HepG2 (cell line): ENCODE measurements around the gene PPP2R5C. TPM values are rescaled to one million over a fixed set of nuclear protein-coding genes. Genes with fewer than 3 reads are reported as not detected.

ENCODE experiments used
- BORCS8-MEF2B ChIP-seq: sonication (generic); formaldehyde crosslinking; IDR thresholded peaks from 2 replicates; pipeline ENCODE4 v1.8.0; 2022; ENCODE audit warnings: mild to moderate bottlenecking, missing genetic modification reagents
- CBX5 ChIP-seq: sonication (generic); formaldehyde crosslinking; IDR thresholded peaks from 2 replicates; pipeline ENCODE4 v1.4.0; 2020; ENCODE audit warnings: missing genetic modification reagents, borderline replicate concordance
- CEBPG ChIP-seq: IDR thresholded peaks from 2 replicates; pipeline ENCODE4 v1.6.1; 2016
- KDM5B ChIP-seq: sonication (generic); formaldehyde crosslinking; IDR thresholded peaks from 2 replicates; pipeline ENCODE4 v1.4.0; 2020; ENCODE audit warnings: missing genetic modification reagents, mild to moderate bottlenecking, borderline replicate concordance
- MYC ChIP-seq: sonication (generic); formaldehyde crosslinking; IDR thresholded peaks from 2 replicates; pipeline ENCODE4 v1.9.0; 2021; ENCODE audit warnings: missing genetic modification reagents, borderline replicate concordance
- PHF20 ChIP-seq: sonication (generic); formaldehyde crosslinking; IDR thresholded peaks from 2 replicates; pipeline ENCODE4 v1.5.0; 2020; ENCODE audit warnings: mild to moderate bottlenecking, missing genetic modification reagents
- SAP130 ChIP-seq: IDR thresholded peaks from 2 replicates; pipeline ENCODE4 v1.6.1; 2016; ENCODE audit warnings: low read depth
- TCF12 ChIP-seq, 2 experiments: fragments of 450-650 bp in 1 of 2; sonication (generic) in 1 of 2; formaldehyde crosslinking in 1 of 2; IDR thresholded peaks; 2 replicates each; pipeline versions ENCODE4 v1.6.1 to v1.8.0; 2017 to 2022; ENCODE audit warnings: antibody characterized with exemption in 1 of 2, mild to moderate bottlenecking in 1 of 2, missing genetic modification reagents in 1 of 2, moderate library complexity in 1 of 2
- ZNF292 ChIP-seq: sonication (generic); formaldehyde crosslinking; IDR thresholded peaks from 2 replicates; pipeline ENCODE4 v1.8.1; 2022; ENCODE audit warnings: mild to moderate bottlenecking, low read depth, missing genetic modification reagents, borderline replicate concordance
- ZNF703 ChIP-seq: sonication (generic); formaldehyde crosslinking; IDR thresholded peaks from 2 replicates; pipeline ENCODE4 v1.5.1; 2020; ENCODE audit warnings: missing genetic modification reagents, mild to moderate bottlenecking, moderate library complexity, borderline replicate concordance
- polyA plus RNA-seq, 8 experiments: library from polyadenylated mRNA; depleted of rRNA in 3 of 8; stranded (reverse) in 7 of 8; unstranded in 1 of 8; fragments of >200 nt; fragmentation: Illumina TruSeq in 4 of 8; extraction: Trizol in 4 of 8; gene quantifications; 2 replicates each; pipeline versions ENCODE4 v1.2.1 to v1.2.3, GENCODE V29; 2011 to 2016; ENCODE audit warnings: low read depth in 4 of 8, missing spikeins in 1 of 8, mixed read lengths in 1 of 8; ENCODE audit not compliant: insufficient read depth in 1 of 8
- total RNA-seq, 5 experiments: library from RNA; depleted of rRNA; stranded (reverse); fragments of >200 nt; fragmentation: Illumina TruSeq; extraction: Trizol; gene quantifications; 2 replicates each; pipeline ENCODE4 v1.2.3, GENCODE V29; 2016; ENCODE audit warnings: low read depth in 1 of 5
- TF ChIP-seq, protein P1 (sequence below), 2 experiments: sonication (generic) in 1 of 2; formaldehyde crosslinking in 1 of 2; IDR thresholded peaks; 2 replicates each; pipeline versions ENCODE4 v1.5.1 to v1.6.1; 2011 to 2020; ENCODE audit warnings: borderline replicate concordance in 1 of 2, low read depth in 1 of 2, low read length in 1 of 2, mild to moderate bottlenecking in 1 of 2, missing genetic modification reagents in 1 of 2, moderate library complexity in 1 of 2

PPP2R5C gene
- total and polyA plus RNA-seq, 2 of the 13 experiments (the other 11 are each of a cell fraction or from before 2014, with no cell fraction given): 74.3 to 78.5 TPM

DNA sequence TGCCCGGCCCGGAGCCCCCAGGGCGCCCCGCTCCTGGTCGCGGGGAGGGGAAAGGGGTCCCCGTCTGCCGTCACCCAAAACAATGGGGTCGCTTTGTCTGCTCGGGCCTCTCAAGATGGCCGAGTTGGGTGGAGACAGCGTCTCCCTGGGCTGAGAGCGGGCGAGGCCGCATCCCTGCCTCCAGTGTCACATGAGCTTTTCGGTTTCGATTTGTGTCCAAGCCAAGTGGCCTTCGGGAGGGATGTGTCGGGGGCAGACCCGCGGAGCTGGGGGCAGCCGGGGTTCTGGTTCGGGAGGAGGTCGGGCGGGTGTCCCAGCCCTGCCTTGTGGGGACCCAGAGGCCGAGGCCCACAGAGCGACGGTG lies 203.7 kb downstream of the PPP2R5C start (continued):
- TF ChIP-seq TCF12 (IDR thresholded peaks at IDR 0.05) (no peak), TCF12 (CRISPR knock-in tag; IDR thresholded peaks at IDR 0.05) (no peak), ZNF703 (CRISPR knock-in tag) (no peak), CBX5 (CRISPR knock-in tag) (0 out of 2 replicates have a peak, but pooled peaks have one; percentile 23), CEBPG (no peak), BORCS8-MEF2B (CRISPR knock-in tag) (peak; percentile 65; the same call in 1 of the 2 replicates), MYC (peak; percentile 15; the same call in 1 of the 2 replicates), ZNF292 (CRISPR knock-in tag) (no peak), PHF20 (CRISPR knock-in tag) (peak; percentile 15; the same call in 1 of the 2 replicates), SAP130 (no peak), KDM5B (CRISPR knock-in tag) (no peak)
- TF ChIP-seq, protein P1, sequence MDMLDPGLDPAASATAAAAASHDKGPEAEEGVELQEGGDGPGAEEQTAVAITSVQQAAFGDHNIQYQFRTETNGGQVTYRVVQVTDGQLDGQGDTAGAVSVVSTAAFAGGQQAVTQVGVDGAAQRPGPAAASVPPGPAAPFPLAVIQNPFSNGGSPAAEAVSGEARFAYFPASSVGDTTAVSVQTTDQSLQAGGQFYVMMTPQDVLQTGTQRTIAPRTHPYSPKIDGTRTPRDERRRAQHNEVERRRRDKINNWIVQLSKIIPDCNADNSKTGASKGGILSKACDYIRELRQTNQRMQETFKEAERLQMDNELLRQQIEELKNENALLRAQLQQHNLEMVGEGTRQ (IDR thresholded peaks at IDR 0.05; ENCODE audit: low read depth, low read length): peak; percentile 6; the same call in 1 of the 2 replicates
- TF ChIP-seq, protein P1 (CRISPR knock-in tag; IDR thresholded peaks at IDR 0.05; ENCODE audit: borderline replicate concordance): peak; percentile 20; the same call in 1 of the 2 replicates
